NB4 (cell line): Measurements from ENCODE around the gene SEL1L.

Experiments used
- CTCF ChIP-seq: IDR thresholded peaks from one replicate; pipeline ENCODE4 v1.5.1; 2012; ENCODE audit warnings: low read depth, low read length
- MAX ChIP-seq: IDR thresholded peaks from 2 replicates; pipeline ENCODE4 v1.6.1; 2011; ENCODE audit warnings: low read depth, low read length
- MYC ChIP-seq: IDR thresholded peaks from 2 replicates; pipeline ENCODE4 v1.6.1; 2011; ENCODE audit warnings: low read depth, low read length
- POLR2A ChIP-seq: IDR thresholded peaks from 2 replicates; pipeline ENCODE4 v1.6.1; 2011; ENCODE audit warnings: mild to moderate bottlenecking; ENCODE audit not compliant: insufficient read length; ENCODE audit errors: extremely low read depth

DNA sequence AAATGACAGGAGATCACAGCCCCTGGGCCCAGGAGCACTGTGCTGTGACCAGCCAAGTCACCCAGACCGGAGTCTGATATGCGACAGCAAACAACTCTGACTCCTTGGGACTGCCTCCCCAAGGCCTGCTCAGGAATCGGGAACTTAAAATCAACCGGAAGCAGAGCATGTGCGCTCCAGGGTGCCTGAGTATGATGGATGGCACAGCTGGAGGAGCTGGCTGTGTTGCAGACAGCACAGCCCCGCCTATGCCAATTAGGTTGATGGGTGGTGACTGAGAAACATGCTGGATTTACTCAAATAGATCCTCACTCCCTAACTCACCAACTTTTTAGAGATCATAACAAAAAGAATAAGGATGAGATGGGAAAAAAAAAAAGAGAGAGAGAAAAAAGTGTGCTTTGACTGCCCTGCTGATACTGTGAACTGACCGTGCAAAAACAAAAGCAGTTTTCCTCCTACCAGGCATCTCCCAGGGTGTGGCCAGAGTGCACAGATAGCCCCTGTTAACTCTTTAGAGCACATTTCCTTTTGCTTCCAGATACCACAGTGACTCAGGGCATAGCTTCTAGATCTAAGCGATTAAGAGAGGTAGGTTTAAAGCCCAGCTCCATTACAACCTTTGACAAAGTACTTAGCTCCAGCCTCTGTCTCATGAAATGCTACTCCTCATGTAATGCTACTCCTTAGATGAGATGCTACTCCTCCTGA is 106.2 kb downstream of the SEL1L start:
- TF ChIP-seq CTCF (no peak), MAX (no peak), POLR2A (no peak), MYC (no peak)
